Suprapubic skin (tissue), 4 donors: ENCODE data around the gene PLXNC1. TPM values are rescaled to one million over a fixed set of nuclear protein-coding genes. Genes with fewer than 3 reads are reported as not detected.

Source experiments
- DNase-seq, 2 donors: peaks; one replicate each; pipeline ENCODE4 v3.0.0-alpha.2; 2019; ENCODE audit warnings: low spot score in 2 of 2
- H3K27ac ChIP-seq: fragments of 200-600 bp; sonication (generic); one replicate; pipeline ENCODE4 v1.5.1; 2019
- H3K27me3 ChIP-seq: fragments of 200-600 bp; sonication (generic); one replicate; pipeline ENCODE4 v1.5.1; 2019
- H3K36me3 ChIP-seq: fragments of 200-600 bp; sonication (generic); one replicate; pipeline ENCODE4 v1.5.1; 2019
- H3K4me1 ChIP-seq: fragments of 200-600 bp; sonication (generic); one replicate; pipeline ENCODE4 v1.5.1; 2019
- H3K4me3 ChIP-seq: fragments of 200-600 bp; sonication (generic); one replicate; pipeline ENCODE4 v1.5.1; 2019; ENCODE audit warnings: mild to moderate bottlenecking
- H3K9me3 ChIP-seq: fragments of 200-600 bp; sonication (generic); one replicate; pipeline ENCODE4 v1.5.1; 2019
- CTCF ChIP-seq, 2 donors: fragments of 200-600 bp in 1 of 2; fragments of 450-650 bp in 1 of 2; sonication (generic) in 1 of 2; IDR thresholded peaks; one replicate each; pipeline ENCODE4 v1.5.1; 2016 to 2019; ENCODE audit warnings: antibody characterized with exemption in 2 of 2, mild to moderate bottlenecking in 1 of 2, moderate library complexity in 1 of 2
- EP300 ChIP-seq: sonication (generic); formaldehyde crosslinking; IDR thresholded peaks from one replicate; pipeline ENCODE4 v1.6.1; 2017; ENCODE audit warnings: antibody characterized with exemption
- POLR2A ChIP-seq, 2 donors: fragments of 450-650 bp; IDR thresholded peaks; one replicate each; pipeline ENCODE4 v1.6.1; 2017; ENCODE audit warnings: antibody characterized with exemption in 2 of 2, mild to moderate bottlenecking in 2 of 2, moderate library complexity in 2 of 2
- POLR2AphosphoS5 ChIP-seq, 3 donors: sonication (generic); formaldehyde crosslinking; IDR thresholded peaks; one replicate each; pipeline ENCODE4 v1.6.1; 2017; ENCODE audit warnings: antibody characterized with exemption in 3 of 3
- WGBS: methylation state at CpG from one replicate; pipeline ENCODE4 v1.1.5; 2018; 5-methylcytosine and 5-hydroxymethylcytosine counted together
- total RNA-seq, 4 donors: library from RNA; depleted of rRNA; stranded (reverse); fragments of >200 nt; gene quantifications; one replicate each; pipeline ENCODE4 v1.1.0, GENCODE V29; 2016

PLXNC1 gene
- total RNA-seq, 4 donors from 2014 or later = 8.1 to 30.9 (median 15.3) TPM

GRCh38 chr12:94163850-94164249 is 15.5 kb downstream of the PLXNC1 start:
- H3K27me3 ChIP-seq = peaks cover 6% of the 10 kb centered on the region
- H3K9me3 ChIP-seq = no peaks in the 10 kb centered on the region
- H3K27ac ChIP-seq = no peak overlapping the region
- DNase-seq = no peak
- 92% methylated on average over 2 of the region's 2 CpGs for WGBS
- no peak overlapping the region for H3K4me3 ChIP-seq
- H3K4me1 ChIP-seq = peaks cover 4% of the 10 kb centered on the region
- no peak for TF ChIP-seq EP300
- TF ChIP-seq POLR2AphosphoS5 (IDR thresholded peaks at IDR 0.05) = no peak
- no peak for TF ChIP-seq POLR2A (IDR thresholded peaks at IDR 0.05)
- no peak for TF ChIP-seq CTCF (IDR thresholded peaks at IDR 0.05)
- no peaks in the 10 kb centered on the region for H3K36me3 ChIP-seq

GRCh38 chr12:94165138-94165537 is 16.8 kb downstream of the PLXNC1 start:
- no peak for DNase-seq
- H3K36me3 ChIP-seq = no peaks in the 10 kb centered on the region
- no peak overlapping the region for H3K27ac ChIP-seq
- WGBS = 68% methylated on average over 4 of the region's 4 CpGs
- TF ChIP-seq EP300 (no peak), POLR2AphosphoS5 (IDR thresholded peaks at IDR 0.05) (no peak), CTCF (IDR thresholded peaks at IDR 0.05) (no peak), POLR2A (IDR thresholded peaks at IDR 0.05) (no peak)
- no peaks in the 10 kb centered on the region for H3K9me3 ChIP-seq
- H3K4me3 ChIP-seq = no peak overlapping the region
- H3K4me1 ChIP-seq = peaks cover 4% of the 10 kb centered on the region
- H3K27me3 ChIP-seq = peaks cover 10% of the 10 kb centered on the region

GRCh38 chr12:94165670-94166364 is 17.4 kb downstream of the PLXNC1 start:
- DNase-seq = no peak
- no peak overlapping the region for H3K27ac ChIP-seq
- H3K4me1 ChIP-seq = peaks cover 4% of the 10 kb centered on the region
- TF ChIP-seq POLR2A (IDR thresholded peaks at IDR 0.05) (no peak), EP300 (no peak), POLR2AphosphoS5 (IDR thresholded peaks at IDR 0.05) (no peak), CTCF (IDR thresholded peaks at IDR 0.05) (no peak)
- H3K9me3 ChIP-seq = no peaks in the 10 kb centered on the region
- H3K27me3 ChIP-seq = peaks cover 11% of the 10 kb centered on the region
- WGBS = 56% methylated on average over 6 of the region's 6 CpGs
- H3K36me3 ChIP-seq = no peaks in the 10 kb centered on the region
- H3K4me3 ChIP-seq = no peak overlapping the region

GRCh38 chr12:94167071-94167755 is 18.8 kb downstream of the PLXNC1 start:
- Histone ChIP-seq H3K4me1 (peaks cover 4% of the 10 kb centered on the region), H3K27ac (no peak overlapping the region), H3K27me3 (peaks cover 11% of the 10 kb centered on the region), H3K9me3 (no peaks in the 10 kb centered on the region), H3K4me3 (no peak overlapping the region), H3K36me3 (no peaks in the 10 kb centered on the region)
- WGBS = 90% methylated on average over 8 of the region's 8 CpGs
- no peak for DNase-seq
- TF ChIP-seq CTCF (IDR thresholded peaks at IDR 0.05) (no peak), POLR2AphosphoS5 (IDR thresholded peaks at IDR 0.05) (no peak), EP300 (no peak), POLR2A (IDR thresholded peaks at IDR 0.05) (no peak)

GRCh38 chr12:94167756-94168416 is 19.5 kb downstream of the PLXNC1 start:
- DNase-seq = no peak
- no peak overlapping the region for H3K4me3 ChIP-seq
- peaks cover 4% of the 10 kb centered on the region for H3K4me1 ChIP-seq
- H3K36me3 ChIP-seq = no peaks in the 10 kb centered on the region
- H3K27ac ChIP-seq = no peak overlapping the region
- TF ChIP-seq POLR2A (IDR thresholded peaks at IDR 0.05) = no peak
- no peak for TF ChIP-seq POLR2AphosphoS5 (IDR thresholded peaks at IDR 0.05)
- no peak for TF ChIP-seq CTCF (IDR thresholded peaks at IDR 0.05)
- no peak for TF ChIP-seq EP300
- 60% methylated on average over 9 of the region's 9 CpGs for WGBS
- no peaks in the 10 kb centered on the region for H3K9me3 ChIP-seq
- H3K27me3 ChIP-seq = peaks cover 11% of the 10 kb centered on the region
